HG02870 (cell line): ENCODE data around the gene ISLR2.

ENCODE experiments used
- ATAC-seq: cut with Tn5 transposase; IDR thresholded peaks from one replicate; pipeline ENCODE4 v1.9.1; 2021; ENCODE audit warnings: mild to moderate bottlenecking, moderate library complexity; ENCODE audit not compliant: unreplicated experiment

Gene ISLR2

DNA sequence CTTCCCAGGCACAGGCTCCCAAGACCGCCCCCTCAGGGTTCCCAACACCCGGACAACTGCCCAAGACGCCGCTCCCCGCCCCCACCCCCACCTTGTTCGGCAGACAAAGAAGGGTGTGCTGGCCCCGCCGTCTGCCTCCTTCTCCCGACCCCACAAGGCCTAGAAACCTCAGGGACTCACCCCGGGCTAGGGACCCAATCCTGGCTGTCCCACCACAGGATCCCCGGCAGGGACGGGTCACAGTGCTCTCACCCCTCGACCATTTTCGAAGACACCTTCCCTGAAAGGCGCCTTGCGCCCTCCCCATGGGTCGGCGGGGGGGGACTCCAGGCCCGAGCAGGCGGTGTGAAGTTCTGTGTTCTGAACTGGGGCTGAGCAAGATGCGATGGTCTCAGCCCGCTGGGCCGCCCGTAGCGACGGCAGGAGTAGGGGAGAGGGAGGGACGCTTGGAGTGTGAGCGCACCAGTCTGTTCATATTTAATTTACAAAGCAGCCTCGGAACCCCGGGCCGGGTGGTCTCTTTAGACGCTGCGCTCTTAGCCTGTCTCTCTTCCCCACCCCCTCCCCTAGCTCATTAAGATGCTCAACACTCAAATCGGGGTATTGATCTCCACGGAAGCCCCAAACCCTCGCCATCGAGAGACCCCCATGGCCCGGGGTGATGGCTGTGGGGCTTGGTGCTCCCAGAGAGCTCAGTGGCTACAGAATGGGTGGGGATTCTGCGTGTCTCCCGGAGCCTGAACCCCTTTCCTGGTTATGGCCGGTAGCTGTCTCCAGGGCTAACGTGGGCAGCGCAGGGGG lies 1.4 kb upstream of the ISLR2 start:
- no peak for ATAC-seq

DNA sequence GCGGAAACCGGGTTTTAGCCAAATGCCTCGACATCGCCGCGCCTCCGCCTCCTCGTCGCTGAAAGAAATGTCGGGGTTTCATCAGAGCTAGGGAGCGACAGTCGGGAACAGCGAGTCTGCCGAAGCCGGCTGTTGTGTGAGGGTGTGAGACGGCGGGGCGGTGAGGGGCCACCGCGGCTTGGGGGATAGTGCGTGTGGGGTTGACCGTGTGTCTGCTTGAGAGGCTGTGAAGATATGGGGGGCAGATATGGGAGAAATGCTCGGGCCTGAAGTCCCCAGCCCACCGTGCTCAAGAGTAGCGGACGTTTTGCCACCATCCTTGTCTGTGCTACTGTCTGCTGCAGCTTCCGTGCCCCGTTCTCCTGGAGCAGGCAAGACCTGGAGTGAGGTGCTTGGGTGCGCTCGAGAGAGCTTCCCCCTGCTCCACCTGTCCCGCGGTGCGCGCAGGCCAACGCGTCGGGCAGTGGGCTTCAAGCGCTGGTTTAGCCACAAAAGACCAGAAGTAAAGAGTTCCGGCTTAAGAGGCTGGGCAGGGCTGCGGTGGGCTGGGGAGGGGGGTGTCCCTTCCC lies 716 bp upstream of the ISLR2 start:
- ATAC-seq, result no peak

DNA sequence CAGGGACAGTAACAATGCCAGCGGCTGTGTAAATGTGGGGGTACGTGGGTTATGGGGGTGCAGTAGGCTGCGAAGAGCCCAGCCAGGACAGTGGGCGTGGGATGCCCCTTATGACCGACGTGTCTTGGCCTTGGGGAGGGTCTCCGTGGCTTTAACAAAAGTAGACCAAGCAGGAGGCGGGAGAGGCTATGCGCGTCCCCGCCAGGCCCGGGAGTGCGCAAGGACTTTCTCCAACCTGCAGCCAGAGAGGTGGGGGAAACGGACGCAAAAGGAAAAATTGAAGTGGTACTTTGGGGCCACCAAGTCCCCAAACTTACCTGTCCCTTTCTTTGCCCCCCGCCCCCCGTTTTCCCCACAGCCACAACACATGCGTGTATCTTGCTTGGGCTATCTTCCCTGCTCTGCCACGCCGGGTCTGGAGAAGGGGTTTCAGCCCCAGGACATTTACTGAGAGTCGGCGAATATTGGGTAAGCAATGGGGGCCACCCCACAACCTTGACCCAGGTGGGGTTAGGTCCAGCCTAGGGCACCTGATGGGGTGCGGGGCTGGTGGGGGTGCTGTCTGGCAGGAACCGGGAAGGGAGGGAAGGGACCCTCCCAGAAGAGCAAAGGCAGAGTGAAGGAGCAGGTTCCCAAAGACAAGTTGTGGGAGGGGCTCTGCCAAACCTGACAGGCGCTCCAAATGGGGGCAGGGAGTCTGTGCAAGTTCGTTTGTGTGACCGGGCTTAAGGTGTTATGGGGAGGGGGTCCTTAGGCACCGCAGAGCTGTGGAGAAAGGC lies 652 bp downstream of the ISLR2 start:
- no peak for ATAC-seq

DNA sequence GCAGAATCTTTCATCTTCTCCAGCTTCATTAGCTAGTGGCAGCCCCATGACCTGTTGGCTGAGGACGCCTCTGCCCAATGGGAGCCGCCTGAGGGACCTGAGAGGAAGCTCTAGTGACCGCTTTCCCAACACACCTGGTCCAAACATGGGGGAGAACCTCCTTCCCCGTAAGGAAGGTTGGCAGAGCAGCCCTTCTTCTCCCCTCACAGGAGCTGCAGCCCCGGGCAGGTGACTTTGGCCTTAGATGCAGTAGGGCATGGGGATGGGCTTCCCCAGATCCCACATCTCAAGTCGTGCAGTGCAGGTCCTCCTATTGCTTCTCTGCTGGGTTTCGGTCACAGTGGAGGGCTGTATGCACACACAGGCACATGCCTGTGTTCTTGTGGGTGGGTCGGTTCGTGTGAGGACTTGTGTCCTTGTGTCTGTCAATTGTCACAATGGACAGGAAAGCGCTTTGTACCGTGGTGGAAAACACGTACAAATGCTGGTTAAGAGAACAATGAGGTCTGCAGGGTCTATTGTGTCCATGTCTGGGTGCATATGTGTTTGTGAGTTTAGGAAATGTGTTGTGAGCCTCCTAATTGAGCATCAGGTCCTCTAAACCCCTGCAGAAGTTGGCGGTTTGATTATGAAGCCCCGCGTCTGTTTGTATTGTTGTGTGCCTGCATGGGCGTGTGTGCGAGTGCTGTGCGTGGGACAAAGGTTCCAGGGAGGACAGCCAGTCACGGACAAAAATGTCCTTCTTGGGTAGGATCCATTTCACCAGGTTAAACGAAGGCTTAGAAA lies 1.4 kb downstream of the ISLR2 start:
- no peak for ATAC-seq

DNA sequence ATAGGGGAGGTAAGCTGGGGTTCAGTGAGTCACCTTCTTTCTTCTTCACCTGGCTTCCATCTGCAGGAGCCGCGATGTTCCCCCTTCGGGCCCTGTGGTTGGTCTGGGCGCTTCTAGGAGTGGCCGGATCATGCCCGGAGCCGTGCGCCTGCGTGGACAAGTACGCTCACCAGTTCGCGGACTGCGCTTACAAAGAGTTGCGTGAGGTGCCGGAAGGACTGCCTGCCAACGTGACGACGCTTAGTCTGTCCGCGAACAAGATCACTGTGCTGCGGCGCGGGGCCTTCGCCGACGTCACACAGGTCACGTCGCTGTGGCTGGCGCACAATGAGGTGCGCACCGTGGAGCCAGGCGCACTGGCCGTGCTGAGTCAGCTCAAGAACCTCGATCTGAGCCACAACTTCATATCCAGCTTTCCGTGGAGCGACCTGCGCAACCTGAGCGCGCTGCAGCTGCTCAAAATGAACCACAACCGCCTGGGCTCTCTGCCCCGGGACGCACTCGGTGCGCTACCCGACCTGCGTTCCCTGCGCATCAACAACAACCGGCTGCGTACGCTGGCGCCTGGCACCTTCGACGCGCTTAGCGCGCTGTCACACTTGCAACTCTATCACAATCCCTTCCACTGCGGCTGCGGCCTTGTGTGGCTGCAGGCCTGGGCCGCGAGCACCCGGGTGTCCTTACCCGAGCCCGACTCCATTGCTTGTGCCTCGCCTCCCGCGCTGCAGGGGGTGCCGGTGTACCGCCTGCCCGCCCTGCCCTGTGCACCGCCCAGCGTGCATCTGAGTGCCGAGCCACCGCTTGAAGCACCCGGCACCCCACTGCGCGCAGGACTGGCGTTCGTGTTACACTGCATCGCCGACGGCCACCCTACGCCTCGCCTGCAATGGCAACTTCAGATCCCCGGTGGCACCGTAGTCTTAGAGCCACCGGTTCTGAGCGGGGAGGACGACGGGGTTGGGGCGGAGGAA lies 2.6 kb downstream of the ISLR2 start:
- ATAC-seq, result no peak

DNA sequence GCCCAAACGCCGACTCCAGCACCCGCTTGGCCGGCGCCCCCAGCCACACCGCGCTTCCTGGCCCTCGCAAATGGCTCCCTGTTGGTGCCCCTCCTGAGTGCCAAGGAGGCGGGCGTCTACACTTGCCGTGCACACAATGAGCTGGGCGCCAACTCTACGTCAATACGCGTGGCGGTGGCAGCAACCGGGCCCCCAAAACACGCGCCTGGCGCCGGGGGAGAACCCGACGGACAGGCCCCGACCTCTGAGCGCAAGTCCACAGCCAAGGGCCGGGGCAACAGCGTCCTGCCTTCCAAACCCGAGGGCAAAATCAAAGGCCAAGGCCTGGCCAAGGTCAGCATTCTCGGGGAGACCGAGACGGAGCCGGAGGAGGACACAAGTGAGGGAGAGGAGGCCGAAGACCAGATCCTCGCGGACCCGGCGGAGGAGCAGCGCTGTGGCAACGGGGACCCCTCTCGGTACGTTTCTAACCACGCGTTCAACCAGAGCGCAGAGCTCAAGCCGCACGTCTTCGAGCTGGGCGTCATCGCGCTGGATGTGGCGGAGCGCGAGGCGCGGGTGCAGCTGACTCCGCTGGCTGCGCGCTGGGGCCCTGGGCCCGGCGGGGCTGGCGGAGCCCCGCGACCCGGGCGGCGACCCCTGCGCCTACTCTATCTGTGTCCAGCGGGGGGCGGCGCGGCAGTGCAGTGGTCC lies 3.5 kb downstream of the ISLR2 start:
- ATAC-seq, result no peak

DNA sequence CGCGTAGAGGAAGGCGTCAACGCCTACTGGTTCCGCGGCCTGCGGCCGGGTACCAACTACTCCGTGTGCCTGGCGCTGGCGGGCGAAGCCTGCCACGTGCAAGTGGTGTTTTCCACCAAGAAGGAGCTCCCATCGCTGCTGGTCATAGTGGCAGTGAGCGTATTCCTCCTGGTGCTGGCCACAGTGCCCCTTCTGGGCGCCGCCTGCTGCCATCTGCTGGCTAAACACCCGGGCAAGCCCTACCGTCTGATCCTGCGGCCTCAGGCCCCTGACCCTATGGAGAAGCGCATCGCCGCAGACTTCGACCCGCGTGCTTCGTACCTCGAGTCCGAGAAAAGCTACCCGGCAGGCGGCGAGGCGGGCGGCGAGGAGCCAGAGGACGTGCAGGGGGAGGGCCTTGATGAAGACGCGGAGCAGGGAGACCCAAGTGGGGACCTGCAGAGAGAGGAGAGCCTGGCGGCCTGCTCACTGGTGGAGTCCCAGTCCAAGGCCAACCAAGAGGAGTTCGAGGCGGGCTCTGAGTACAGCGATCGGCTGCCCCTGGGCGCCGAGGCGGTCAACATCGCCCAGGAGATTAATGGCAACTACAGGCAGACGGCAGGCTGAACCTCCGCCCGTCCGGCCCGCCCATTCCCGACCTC lies 4.1 kb downstream of the ISLR2 start:
- ATAC-seq, result no peak

DNA sequence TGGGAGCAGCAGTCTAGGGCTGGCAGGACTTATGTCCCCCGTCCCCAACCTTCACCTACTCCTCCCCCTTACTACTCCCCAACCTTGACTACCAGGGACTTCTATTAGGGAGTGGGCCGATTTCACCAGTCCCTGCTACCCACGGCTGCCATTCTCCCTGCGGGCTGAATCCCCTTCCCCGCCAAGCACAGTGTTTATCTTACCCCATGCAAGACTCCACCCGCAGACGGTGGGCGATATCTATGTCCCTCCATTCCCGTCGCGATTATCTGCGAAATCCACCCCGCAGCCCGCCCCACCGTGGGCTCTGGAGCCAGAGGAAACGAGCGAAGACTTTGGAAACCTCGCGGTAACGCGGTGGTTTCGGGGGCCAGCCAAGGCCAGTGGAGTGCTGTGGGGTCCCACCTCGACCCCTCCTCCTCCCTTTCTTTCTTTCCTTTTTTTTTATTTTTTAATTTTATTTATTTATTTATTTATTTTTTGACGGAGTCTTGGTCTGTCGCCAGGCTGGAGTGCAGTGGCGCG lies 4.7 kb downstream of the ISLR2 start:
- ATAC-seq, result no peak

DNA sequence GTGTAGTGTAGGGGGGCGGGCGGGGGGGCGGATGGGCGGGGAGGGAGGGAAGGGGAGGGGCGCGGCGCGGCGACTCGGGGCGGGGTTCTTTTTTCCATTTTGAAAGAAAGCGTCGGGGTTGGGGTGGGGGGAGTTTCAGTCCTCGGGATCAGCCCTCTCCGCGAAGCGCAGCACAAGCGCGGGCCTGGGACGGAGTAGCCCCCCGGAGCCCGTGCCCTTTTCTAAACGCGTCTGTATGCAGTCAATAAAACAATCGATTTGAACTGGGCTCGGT lies 6.1 kb downstream of the ISLR2 start:
- ATAC-seq, result no peak

DNA sequence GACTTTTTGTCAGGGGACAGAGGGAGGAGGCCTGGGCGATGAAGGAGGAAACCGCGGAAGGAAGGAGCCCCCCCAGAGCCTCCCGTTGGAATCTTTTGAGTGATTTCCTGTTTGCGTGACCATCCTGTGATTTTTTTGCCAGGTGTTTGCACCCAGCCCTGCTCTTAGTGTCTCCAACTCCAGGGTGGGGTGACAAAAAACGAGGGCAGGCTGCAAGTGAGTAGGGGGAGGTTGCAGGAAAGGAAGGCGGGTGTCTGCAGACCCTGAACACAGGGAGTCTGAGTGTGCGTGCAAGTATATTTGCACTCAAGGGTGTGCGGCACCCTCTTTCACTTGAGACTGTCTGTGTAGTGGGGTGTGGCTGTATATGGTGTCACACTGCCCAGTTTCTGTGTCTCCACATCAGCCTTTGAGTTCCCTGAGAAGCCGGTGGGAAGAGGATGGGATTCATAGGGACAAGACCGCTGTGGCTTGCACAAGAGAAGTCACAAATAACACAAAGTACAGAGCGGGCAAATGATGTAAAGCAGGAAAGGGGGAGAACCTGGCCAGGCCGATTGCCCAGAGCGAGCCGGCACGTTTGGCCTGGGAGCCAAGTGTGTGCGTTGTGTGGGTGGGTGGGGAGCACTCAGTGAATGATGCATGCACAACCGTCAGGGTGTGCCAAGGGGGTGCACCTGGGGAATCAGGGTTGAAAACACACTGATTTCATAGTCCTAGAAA lies 6.6 kb downstream of the ISLR2 start:
- ATAC-seq, result no peak

DNA sequence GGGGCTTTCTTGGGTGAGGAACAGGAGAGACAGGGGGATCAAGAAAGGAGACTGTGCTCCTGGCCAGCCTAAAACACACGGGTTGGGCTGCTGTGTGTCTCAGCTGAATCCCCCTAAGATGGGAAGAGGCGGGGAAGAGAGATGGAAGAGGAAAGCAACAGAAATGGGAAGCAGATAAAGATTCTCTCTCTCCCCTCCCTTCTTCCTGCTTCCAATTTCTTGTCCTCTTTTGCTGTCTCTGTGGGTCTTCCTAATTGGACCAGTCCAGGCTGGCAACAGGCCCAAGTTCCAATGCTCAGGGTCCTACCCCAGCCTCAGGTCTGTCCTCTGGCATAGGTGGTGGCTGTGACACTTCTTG lies 7.1 kb downstream of the ISLR2 start:
- ATAC-seq, result no peak

DNA sequence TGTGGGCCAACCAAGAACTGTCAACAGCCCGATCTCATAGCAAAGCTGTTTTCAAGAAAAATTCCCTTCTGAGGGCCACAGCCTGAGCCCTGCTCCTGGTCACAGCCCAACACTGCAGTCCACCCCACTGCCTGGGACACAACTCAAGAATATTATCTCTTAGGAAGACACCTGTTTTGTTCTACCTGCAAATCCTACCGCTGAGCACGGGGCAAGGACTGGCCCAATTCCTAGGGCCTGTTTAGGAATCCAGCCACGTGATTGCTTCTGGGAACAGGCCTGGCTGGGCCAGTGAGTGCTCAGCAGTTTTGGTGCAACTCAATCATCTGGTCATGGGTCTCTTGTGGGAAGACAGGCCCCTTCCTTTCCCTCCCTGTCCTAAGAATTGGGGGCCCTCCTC lies 8.3 kb downstream of the ISLR2 start:
- ATAC-seq, result no peak

DNA sequence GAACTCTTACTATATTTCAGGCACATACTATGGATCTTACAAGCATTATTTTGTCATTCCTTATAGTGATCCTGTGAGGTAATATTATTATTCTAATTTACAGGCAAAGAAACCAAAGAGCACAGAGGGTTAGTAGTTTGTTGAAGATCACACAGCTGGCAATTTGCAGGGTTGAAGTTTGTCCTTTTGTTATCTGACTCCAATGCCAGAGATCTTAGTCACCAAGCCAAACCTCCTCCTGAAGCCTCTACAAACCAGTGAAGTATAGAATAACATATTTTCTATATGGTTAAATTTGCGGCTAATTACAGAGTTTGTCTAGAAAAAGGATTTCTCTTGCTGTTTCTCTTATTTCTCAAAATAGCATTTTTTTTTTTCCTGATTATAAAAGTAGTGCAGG lies 11.2 kb downstream of the ISLR2 start:
- ATAC-seq, result no peak

DNA sequence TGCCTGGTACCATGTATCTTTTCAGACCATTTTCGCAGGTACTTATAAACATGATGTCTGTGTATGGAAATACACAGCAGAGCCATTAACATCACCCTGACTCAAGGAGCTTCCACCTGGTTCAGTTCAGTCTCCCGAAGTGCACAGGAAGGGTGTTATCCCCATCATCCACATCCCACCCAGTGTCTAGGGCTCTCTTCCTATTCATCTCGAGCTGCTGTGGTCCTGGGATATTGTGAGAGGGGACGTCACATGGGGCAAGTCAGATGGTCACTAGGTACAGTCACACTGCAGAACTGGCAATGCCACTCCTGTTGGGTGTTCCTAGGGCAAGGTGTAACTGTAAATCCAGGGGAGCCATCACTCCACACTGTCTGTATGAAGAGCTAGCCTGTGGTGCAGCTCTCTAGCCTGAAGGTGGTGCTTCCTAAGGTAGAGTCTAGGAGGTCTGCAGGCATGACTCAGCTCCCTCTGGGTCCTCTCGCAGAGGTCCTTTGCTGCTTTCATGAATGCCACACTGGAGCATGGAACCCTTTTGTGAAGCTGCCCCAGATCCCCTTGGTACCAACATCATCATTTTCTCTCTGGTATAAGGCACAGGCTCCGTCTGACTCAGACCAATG lies 13.9 kb downstream of the ISLR2 start:
- ATAC-seq, result no peak

DNA sequence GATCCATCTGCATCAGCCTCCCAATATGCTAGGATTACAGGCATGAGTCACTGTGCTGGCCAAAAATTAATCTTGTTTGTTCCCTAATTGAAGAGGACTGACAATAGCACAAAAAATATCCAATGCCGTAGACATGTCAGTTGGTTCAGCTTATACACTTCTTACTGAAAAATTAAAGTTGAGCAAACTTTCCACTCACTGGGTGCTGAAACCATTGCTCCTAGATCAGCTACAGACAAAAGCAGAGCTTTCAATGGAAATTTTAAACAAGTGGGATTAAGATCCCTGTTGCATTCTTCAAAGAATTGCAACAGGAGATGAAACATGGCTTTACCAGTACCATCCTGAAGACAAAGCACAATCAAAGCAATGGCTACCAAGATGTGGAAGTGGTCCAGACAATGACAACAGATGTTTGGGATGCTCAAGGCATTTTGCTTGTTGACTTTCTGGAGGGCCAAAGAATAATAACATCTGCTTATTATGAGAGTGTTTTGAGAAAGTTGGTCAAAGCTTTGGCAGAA lies 16.0 kb downstream of the ISLR2 start:
- no peak for ATAC-seq

DNA sequence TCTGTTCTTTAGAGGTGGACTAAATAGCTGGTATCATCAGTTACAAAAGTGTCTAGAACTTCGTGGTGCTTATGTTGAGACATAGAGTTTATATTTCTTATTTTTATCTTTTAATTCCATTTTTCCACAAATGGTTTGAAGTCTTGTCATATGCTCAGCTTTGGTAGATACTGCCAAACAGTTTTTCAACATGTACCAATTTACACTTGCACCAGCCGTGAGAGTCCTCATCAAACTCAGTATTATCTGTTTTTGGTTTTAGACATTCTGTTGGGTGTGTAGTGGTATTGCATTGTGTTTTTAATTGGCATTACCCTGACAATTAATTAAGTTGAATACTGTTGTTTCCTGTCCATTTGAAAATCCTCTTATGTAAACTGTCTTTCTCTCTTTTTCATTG lies 16.7 kb downstream of the ISLR2 start:
- ATAC-seq, result no peak

DNA sequence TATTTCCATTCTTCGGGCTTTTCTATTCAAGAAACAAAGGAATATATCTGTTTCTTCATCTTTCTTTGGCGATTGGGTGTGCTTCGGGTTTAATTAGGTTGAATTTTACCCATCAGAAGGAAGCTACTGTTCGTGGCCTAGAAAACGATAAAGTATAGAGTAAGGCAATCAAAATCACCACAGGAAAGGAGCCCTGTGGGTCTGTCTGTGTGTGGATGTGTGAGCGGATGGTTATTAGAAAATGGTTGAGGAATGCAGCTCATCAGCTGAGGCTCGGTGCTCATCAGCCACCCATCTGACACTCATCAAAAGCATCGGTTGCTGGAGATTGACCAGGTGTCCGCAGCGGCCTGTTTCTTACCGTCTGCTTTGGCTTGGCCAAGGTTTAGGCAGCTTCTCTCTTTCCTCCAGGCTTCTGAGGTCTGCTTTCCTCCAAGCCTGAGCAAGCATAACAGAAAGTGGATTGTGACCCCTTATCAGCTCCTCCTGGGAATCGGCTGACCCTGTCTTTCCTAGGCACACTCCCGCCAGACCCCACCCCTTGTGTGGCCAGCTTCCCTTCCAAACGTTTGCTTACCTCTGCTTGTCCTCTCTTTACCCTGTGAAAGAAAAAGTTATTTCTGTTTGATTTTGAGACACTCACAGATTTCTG lies 25.5 kb downstream of the ISLR2 start:
- ATAC-seq, result no peak
